Bronchial epithelial cell (primary cell): ENCODE measurements around the gene PLXNA1. TPM values are rescaled to one million over a fixed set of nuclear protein-coding genes. Genes with fewer than 3 reads are reported as not detected.
A peak's percentile ranks its signal among the peaks of the same experiment; 100 is the strongest.

Source experiments
- DNase-seq: peaks from one replicate; pipeline ENCODE4 v3.0.0-alpha.2; 2010; ENCODE audit warnings: low read depth
- FAIRE-seq: peaks from 2 replicates; lab custom pipeline; 2011; peaks lifted over from hg19 to GRCh38; lab: Jason Lieb, UNC
- H3K27me3 ChIP-seq: 2 replicates; pipeline ENCODE4 v1.5.1; 2011; ENCODE audit warnings: low read length; ENCODE audit not compliant: control insufficient read depth, insufficient read depth
- H3K36me3 ChIP-seq: 2 replicates; pipeline ENCODE4 v1.5.1; 2011; ENCODE audit warnings: low read length; ENCODE audit not compliant: control insufficient read depth, insufficient read depth
- H3K4me3 ChIP-seq: 2 replicates; pipeline ENCODE4 v1.5.1; 2011; ENCODE audit warnings: mild to moderate bottlenecking, low read depth, low read length, control low read depth
- CTCF ChIP-seq: IDR thresholded peaks from 2 replicates; pipeline ENCODE4 v1.5.1; 2011; ENCODE audit warnings: mild to moderate bottlenecking, moderate library complexity, low read length, control low read depth, inconsistent platforms; ENCODE audit not compliant: insufficient read depth, severe bottlenecking
- total RNA-seq: library from RNA; depleted of rRNA; stranded (reverse); fragments of >200 nt; gene quantifications from 2 replicates; pipeline ENCODE4 v1.2.1, GENCODE V29; 2014

The PLXNA1 gene
- total RNA-seq, 1 donor from 2014 or later: 53.4 TPM

- H3K36me3 ChIP-seq: no peaks in the 10 kb centered on the region
- no peak overlapping the region for H3K4me3 ChIP-seq
- FAIRE-seq (peak; percentile 18), DNase-seq (peak; percentile 50)
- no peak for TF ChIP-seq CTCF
- H3K27me3 ChIP-seq: no peaks in the 10 kb centered on the region
Measured at GRCh38 chr3:126941721-126942270, 41.1 kb upstream of the PLXNA1 start.

GRCh38 chr3:126944089-126944965, 38.6 kb upstream of the PLXNA1 start:
- no peaks in the 10 kb centered on the region for H3K27me3 ChIP-seq
- DNase-seq: no peak
- no peak overlapping the region for H3K4me3 ChIP-seq
- no peaks in the 10 kb centered on the region for H3K36me3 ChIP-seq
- no peak for TF ChIP-seq CTCF
- no peak for FAIRE-seq

DNA sequence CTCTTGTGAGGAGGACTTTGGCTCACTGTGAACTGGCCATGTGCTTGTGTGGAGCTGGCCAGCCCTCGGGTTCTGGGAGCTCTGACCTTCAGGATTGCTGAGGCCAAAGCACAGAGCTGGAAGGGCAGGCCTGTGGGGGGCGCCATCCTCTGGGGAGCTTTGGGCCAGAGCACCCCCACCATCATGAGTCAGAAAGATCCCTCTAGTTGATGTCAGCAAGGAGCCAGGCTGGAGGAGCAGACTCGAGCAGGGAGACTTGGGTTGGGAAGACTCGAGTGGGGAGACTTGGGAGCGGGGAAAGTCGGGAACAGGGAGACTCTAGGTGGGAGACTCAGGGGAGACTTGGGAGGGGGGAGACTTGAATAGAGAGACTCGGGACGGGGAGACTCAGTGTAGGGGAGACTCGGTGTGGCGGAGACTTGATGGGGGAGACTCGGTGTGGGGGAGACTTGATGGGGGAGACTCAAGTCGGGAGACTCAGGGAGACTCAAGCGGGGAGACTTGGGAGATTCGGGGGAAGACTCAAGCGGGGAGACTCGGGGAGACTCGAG, 37.7 kb upstream of the PLXNA1 start:
- TF ChIP-seq CTCF: no peak
- FAIRE-seq (no peak), DNase-seq (no peak)
- no peaks in the 10 kb centered on the region for H3K27me3 ChIP-seq
- H3K36me3 ChIP-seq: no peaks in the 10 kb centered on the region
- no peak overlapping the region for H3K4me3 ChIP-seq

GRCh38 chr3:126945891-126946290, 37.0 kb upstream of the PLXNA1 start:
- no peak overlapping the region for H3K4me3 ChIP-seq
- no peak for TF ChIP-seq CTCF
- no peak for DNase-seq
- no peaks in the 10 kb centered on the region for H3K36me3 ChIP-seq
- no peak for FAIRE-seq
- no peaks in the 10 kb centered on the region for H3K27me3 ChIP-seq

DNA sequence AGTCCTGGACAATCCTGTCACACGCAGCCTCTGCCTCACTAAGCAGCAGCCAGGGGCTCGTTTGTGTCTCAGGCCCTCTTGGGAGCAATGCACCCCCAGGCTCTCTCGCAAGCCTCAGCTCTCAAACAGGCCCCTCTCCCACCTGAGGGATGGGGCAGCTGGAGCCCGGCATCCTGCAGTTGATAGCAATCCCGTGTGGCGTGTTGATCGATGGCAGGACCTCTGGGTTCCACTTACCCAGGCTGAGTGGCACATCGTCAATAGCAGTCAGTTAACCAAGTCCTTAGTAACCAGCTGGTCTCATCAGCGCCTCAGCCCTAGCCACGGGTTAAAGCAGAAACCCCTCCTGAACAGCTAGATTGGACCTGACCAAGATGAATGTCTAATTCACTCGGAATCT, 36.5 kb upstream of the PLXNA1 start:
- no peak for DNase-seq
- no peak for TF ChIP-seq CTCF
- H3K27me3 ChIP-seq: no peaks in the 10 kb centered on the region
- no peak overlapping the region for H3K4me3 ChIP-seq
- FAIRE-seq: no peak
- H3K36me3 ChIP-seq: no peaks in the 10 kb centered on the region
